H9 (cell line): Measurements from ENCODE around the gene S100A7. TPM values are rescaled to one million over a fixed set of nuclear protein-coding genes. Genes with fewer than 3 reads are reported as not detected.

Experiments used
- DNase-seq: peaks from one replicate; pipeline ENCODE4 v3.0.0-alpha.2; 2017
- H2AFZ ChIP-seq: one replicate; pipeline ENCODE4 v1.6.1; 2013; ENCODE audit warnings: mild to moderate bottlenecking, low read length, control low read depth, moderate library complexity
- H2AK5ac ChIP-seq: 2 replicates; pipeline ENCODE4 v1.6.1; 2013; ENCODE audit warnings: low read length, control low read depth, mixed read lengths; ENCODE audit not compliant: insufficient read length
- H2BK120ac ChIP-seq: one replicate; pipeline ENCODE4 v1.6.1; 2013; ENCODE audit warnings: low read depth, mild to moderate bottlenecking, low read length, control low read depth, inconsistent platforms; ENCODE audit not compliant: poor library complexity, severe bottlenecking
- H2BK12ac ChIP-seq: 2 replicates; pipeline ENCODE4 v1.6.1; 2013; ENCODE audit warnings: low read length, control low read depth, mixed read lengths, low read depth; ENCODE audit not compliant: insufficient read length
- H2BK15ac ChIP-seq: 2 replicates; pipeline ENCODE4 v1.6.1; 2013; ENCODE audit warnings: low read depth, low read length, control low read depth
- H2BK20ac ChIP-seq: one replicate; pipeline ENCODE4 v1.6.1; 2013; ENCODE audit warnings: low read depth, mild to moderate bottlenecking, low read length, control low read depth, inconsistent platforms; ENCODE audit not compliant: poor library complexity, severe bottlenecking
- H2BK5ac ChIP-seq: 2 replicates; pipeline ENCODE4 v1.6.1; 2013; ENCODE audit warnings: low read length, control low read depth, mixed read lengths; ENCODE audit not compliant: insufficient read length
- H3K14ac ChIP-seq: 2 replicates; pipeline ENCODE4 v1.6.1; 2013; ENCODE audit warnings: low read length, control low read depth; ENCODE audit not compliant: insufficient read depth
- H3K18ac ChIP-seq: 2 replicates; pipeline ENCODE4 v1.6.1; 2013; ENCODE audit warnings: low read depth, mild to moderate bottlenecking, mixed read lengths, low read length, control low read depth; ENCODE audit not compliant: insufficient read length
- H3K23ac ChIP-seq: 2 replicates; pipeline ENCODE4 v1.6.1; 2013; ENCODE audit warnings: low read length, control low read depth, mixed read lengths, low read depth; ENCODE audit not compliant: insufficient read length
- H3K23me2 ChIP-seq: 2 replicates; pipeline ENCODE4 v1.6.1; 2013; ENCODE audit warnings: low read depth, mild to moderate bottlenecking, mixed read lengths, low read length, control low read depth; ENCODE audit not compliant: insufficient read length, poor library complexity, severe bottlenecking
- H3K27ac ChIP-seq: 2 replicates; pipeline ENCODE4 v1.5.1; 2013; ENCODE audit warnings: low read length, control low read depth, mixed read lengths, low read depth; ENCODE audit not compliant: insufficient read length
- H3K27me3 ChIP-seq: 2 replicates; pipeline ENCODE4 v1.6.1; 2013; ENCODE audit warnings: low read length, control low read depth, inconsistent platforms; ENCODE audit not compliant: insufficient read depth
- H3K4ac ChIP-seq: 2 replicates; pipeline ENCODE4 v1.6.1; 2013; ENCODE audit warnings: low read depth, mild to moderate bottlenecking, control low read depth, inconsistent platforms, low read length, moderate library complexity
- H3K4me1 ChIP-seq: 2 replicates; pipeline ENCODE4 v1.6.1; 2013; ENCODE audit warnings: low read length, control low read depth, inconsistent platforms; ENCODE audit not compliant: insufficient read depth
- H3K4me2 ChIP-seq: 2 replicates; pipeline ENCODE4 v1.6.1; 2013; ENCODE audit warnings: low read length, control low read depth, mixed read lengths; ENCODE audit not compliant: insufficient read length, insufficient read depth
- H3K56ac ChIP-seq: 2 replicates; pipeline ENCODE4 v1.6.1; 2013; ENCODE audit warnings: low read depth, mild to moderate bottlenecking, mixed read lengths, low read length, control low read depth; ENCODE audit not compliant: insufficient read length
- H3K79me1 ChIP-seq: 2 replicates; pipeline ENCODE4 v1.6.1; 2013; ENCODE audit warnings: low read depth, mild to moderate bottlenecking, moderate library complexity, low read length, control low read depth, inconsistent platforms; ENCODE audit not compliant: insufficient read depth, poor library complexity, severe bottlenecking
- H3K79me2 ChIP-seq: 2 replicates; pipeline ENCODE4 v1.6.1; 2013; ENCODE audit warnings: low read length, control low read depth, inconsistent platforms; ENCODE audit not compliant: insufficient read depth
- H3K9ac ChIP-seq: 2 replicates; pipeline ENCODE4 v1.6.1; 2013; ENCODE audit warnings: low read length, control low read depth, mixed read lengths; ENCODE audit not compliant: insufficient read length; ENCODE audit errors: extremely low read depth
- H3K9me3 ChIP-seq: one replicate; pipeline ENCODE4 v1.6.1; 2013; ENCODE audit warnings: low read depth, low read length, inconsistent platforms; ENCODE audit not compliant: control insufficient read depth
- H3T11ph ChIP-seq: one replicate; pipeline ENCODE4 v1.6.1; 2013; ENCODE audit warnings: mild to moderate bottlenecking, low read length, control low read depth, inconsistent platforms
- H4K20me1 ChIP-seq: one replicate; pipeline ENCODE4 v1.6.1; 2013; ENCODE audit not compliant: control insufficient read depth, insufficient read length, insufficient read depth
- H4K5ac ChIP-seq: 2 replicates; pipeline ENCODE4 v1.6.1; 2013; ENCODE audit warnings: low read depth, mild to moderate bottlenecking, mixed read lengths, low read length, control low read depth; ENCODE audit not compliant: insufficient read length
- H4K8ac ChIP-seq: replicated peaks from 2 replicates; pipeline ENCODE4 v1.6.1; 2013; ENCODE audit warnings: low read length, control low read depth, mixed read lengths, low read depth; ENCODE audit not compliant: insufficient read length
- H4K91ac ChIP-seq: 2 replicates; pipeline ENCODE4 v1.6.1; 2013; ENCODE audit warnings: low read depth, mild to moderate bottlenecking, moderate library complexity, mixed read lengths, low read length, control low read depth; ENCODE audit not compliant: insufficient read length
- H3K27ac Mint-ChIP-seq, 3 experiments: 2 replicates in 2 of 3; 3 replicates in 1 of 3; pipeline ENCODE4 v1.8.0; 2020 to 2021; ENCODE audit warnings: mixed read lengths in 3 of 3, mild to moderate bottlenecking in 1 of 3, moderate library complexity in 1 of 3
- H3K27me3 Mint-ChIP-seq: 2 replicates; pipeline ENCODE4 v1.8.0; 2021; ENCODE audit warnings: low read depth, mild to moderate bottlenecking, moderate library complexity, mixed read lengths
- H3K36me3 Mint-ChIP-seq, 3 experiments: 2 replicates in 2 of 3; 3 replicates in 1 of 3; pipeline ENCODE4 v1.8.0; 2020 to 2021; ENCODE audit warnings: low read depth in 3 of 3, mixed read lengths in 3 of 3; ENCODE audit not compliant: insufficient read depth in 1 of 3
- H3K4me1 Mint-ChIP-seq, 2 experiments: 2 replicates each; pipeline ENCODE4 v1.8.0; 2020; ENCODE audit warnings: mixed read lengths in 2 of 2
- H3K4me3 Mint-ChIP-seq, 2 experiments: 2 replicates in 1 of 2; 3 replicates in 1 of 2; pipeline ENCODE4 v1.8.0; 2020 to 2021; ENCODE audit warnings: mild to moderate bottlenecking in 2 of 2, mixed read lengths in 2 of 2, moderate library complexity in 1 of 2
- H3K9me3 Mint-ChIP-seq, 2 experiments: 2 replicates in 1 of 2; 3 replicates in 1 of 2; pipeline ENCODE4 v1.8.0; 2020; ENCODE audit warnings: mild to moderate bottlenecking in 2 of 2, mixed read lengths in 2 of 2, moderate library complexity in 1 of 2
- WGBS: extraction: QIAGEN DNeasy Blood & Tissue Kit; methylation state at CpG from one replicate; pipeline ENCODE4 v1.1.7; 2013; ENCODE audit warnings: missing lambda C conversion rate, low lambda C conversion rate, mixed read lengths; ENCODE audit not compliant: insufficient read length; ENCODE audit errors: extremely low coverage; 5-methylcytosine and 5-hydroxymethylcytosine counted together
- total RNA-seq: library from RNA; stranded (reverse); gene quantifications from 2 replicates; pipeline ENCODE4 v1.2.1, GENCODE V29; 2021
- TF ChIP-seq, protein P1 (sequence below): fragments of 200-600 bp; sonication (generic); conservative IDR thresholded peaks from 3 replicates; pipeline ENCODE4 v1.8.0; 2021; ENCODE audit warnings: antibody characterized with exemption, mild to moderate bottlenecking

The S100A7 gene
- total RNA-seq, 1 experiment from 2014 or later: not detected

DNA sequence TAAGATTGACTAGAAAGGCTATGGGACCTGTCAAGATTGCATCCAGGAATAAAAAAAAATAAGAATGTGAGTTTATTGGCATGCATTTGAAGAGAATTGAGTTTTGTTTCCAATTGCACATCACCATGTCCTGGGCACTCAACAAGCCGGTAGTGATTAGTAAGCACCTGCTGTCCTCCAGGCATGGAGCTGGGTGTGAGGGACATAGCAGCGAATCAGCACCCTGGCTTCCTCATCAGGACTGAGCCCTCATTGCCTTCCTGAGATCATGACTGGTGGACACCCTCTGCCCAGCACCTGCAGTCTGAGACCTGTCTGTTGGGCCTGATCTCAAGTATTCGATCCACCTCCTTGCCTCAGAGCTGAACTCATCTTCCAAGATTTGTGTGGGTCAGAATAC lies 48.6 kb upstream of the S100A7 start:
- H4K20me1 ChIP-seq: no peaks in the 10 kb centered on the region
- H2BK120ac ChIP-seq: no peak overlapping the region
- H3K9me3 ChIP-seq: no peaks in the 10 kb centered on the region
- Mint-ChIP-seq H3K4me1 (peaks cover 4 to 9% of the 10 kb centered on the region in 2 experiments; a peak in 3 of 4 replicates), H3K36me3 (no peaks in the 10 kb centered on the region), H3K27ac (no peak overlapping the region), H3K4me3 (no peak overlapping the region), H3K9me3 (no peaks in the 10 kb centered on the region), H3K27me3 (peaks cover 37% of the 10 kb centered on the region)
- no peak overlapping the region for H3T11ph ChIP-seq
- H3K27me3 ChIP-seq: no peaks in the 10 kb centered on the region
- H4K8ac ChIP-seq: no peak overlapping the region
- no peak overlapping the region for H3K4me2 ChIP-seq
- H3K23me2 ChIP-seq: no peaks in the 10 kb centered on the region
- H2BK5ac ChIP-seq: no peak overlapping the region
- TF ChIP-seq, protein P1, sequence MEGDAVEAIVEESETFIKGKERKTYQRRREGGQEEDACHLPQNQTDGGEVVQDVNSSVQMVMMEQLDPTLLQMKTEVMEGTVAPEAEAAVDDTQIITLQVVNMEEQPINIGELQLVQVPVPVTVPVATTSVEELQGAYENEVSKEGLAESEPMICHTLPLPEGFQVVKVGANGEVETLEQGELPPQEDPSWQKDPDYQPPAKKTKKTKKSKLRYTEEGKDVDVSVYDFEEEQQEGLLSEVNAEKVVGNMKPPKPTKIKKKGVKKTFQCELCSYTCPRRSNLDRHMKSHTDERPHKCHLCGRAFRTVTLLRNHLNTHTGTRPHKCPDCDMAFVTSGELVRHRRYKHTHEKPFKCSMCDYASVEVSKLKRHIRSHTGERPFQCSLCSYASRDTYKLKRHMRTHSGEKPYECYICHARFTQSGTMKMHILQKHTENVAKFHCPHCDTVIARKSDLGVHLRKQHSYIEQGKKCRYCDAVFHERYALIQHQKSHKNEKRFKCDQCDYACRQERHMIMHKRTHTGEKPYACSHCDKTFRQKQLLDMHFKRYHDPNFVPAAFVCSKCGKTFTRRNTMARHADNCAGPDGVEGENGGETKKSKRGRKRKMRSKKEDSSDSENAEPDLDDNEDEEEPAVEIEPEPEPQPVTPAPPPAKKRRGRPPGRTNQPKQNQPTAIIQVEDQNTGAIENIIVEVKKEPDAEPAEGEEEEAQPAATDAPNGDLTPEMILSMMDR: no peak
- H3K9ac ChIP-seq: no peak overlapping the region
- no peak overlapping the region for H2BK12ac ChIP-seq
- no peak overlapping the region for H3K14ac ChIP-seq
- H4K5ac ChIP-seq: no peak overlapping the region
- H2BK15ac ChIP-seq: no peak overlapping the region
- H2AFZ ChIP-seq: no peak overlapping the region
- H3K4me1 ChIP-seq: no peaks in the 10 kb centered on the region
- H3K23ac ChIP-seq: no peak overlapping the region
- no peaks in the 10 kb centered on the region for H3K79me2 ChIP-seq
- H2BK20ac ChIP-seq: no peak overlapping the region
- no peak overlapping the region for H2AK5ac ChIP-seq
- no CpG with 5 or more reads among the region's 3 CpGs for WGBS
- no peaks in the 10 kb centered on the region for H3K79me1 ChIP-seq
- DNase-seq: no peak
- H3K4ac ChIP-seq: no peak overlapping the region
- no peak overlapping the region for H3K27ac ChIP-seq
- H3K56ac ChIP-seq: no peak overlapping the region
- H3K18ac ChIP-seq: no peak overlapping the region
- no peak overlapping the region for H4K91ac ChIP-seq
